A673 (cell line): ENCODE results near the gene CHD3. TPM values are rescaled to one million over a fixed set of nuclear protein-coding genes. Genes with fewer than 3 reads are reported as not detected.
"Not testable (repeated sequence)": the region's sequence is repeated elsewhere in the genome, so short reads cannot be mapped to it uniquely, and the experiment has no call there.

Experiments
- BruUV-seq: library from RNA; stranded (reverse); fragments of 400-500 nt; replicated peaks from 2 replicates; lab custom pipeline; 2021; lab: Mats Ljungman, UMichigan
- CTCF ChIA-PET: fragments of 300-600 bp; sonication (Branson Sonifier 250); formaldehyde crosslinking; loops from one replicate; lab custom pipeline; 2022; ENCODE audit warnings: antibody characterized with exemption; lab: Charles Lee
- POLR2A ChIA-PET: fragments of 300-600 bp; sonication (Branson Sonifier 250); formaldehyde crosslinking; loops from one replicate; lab custom pipeline; 2022; ENCODE audit warnings: antibody characterized with exemption; ENCODE audit not compliant: low non-redundant PET; lab: Charles Lee
- DNase-seq: peaks from one replicate; pipeline ENCODE4 v3.0.0-alpha.2; 2015; ENCODE audit warnings: low spot score
- H3K27ac ChIP-seq: fragments of 200-600 bp; sonication (generic); 2 replicates; pipeline ENCODE4 v1.5.1; 2016; ENCODE audit warnings: mixed run types, low read depth, mild to moderate bottlenecking, mixed read lengths, antibody characterized with exemption, low read length; ENCODE audit not compliant: poor library complexity, severe bottlenecking
- H3K27me3 ChIP-seq: fragments of 200-600 bp; sonication (generic); replicated peaks from 2 replicates; pipeline ENCODE4 v1.6.1; 2017; ENCODE audit warnings: mixed run types, low read depth, mild to moderate bottlenecking, mixed read lengths, antibody characterized with exemption, low read length; ENCODE audit not compliant: insufficient read depth, poor library complexity
- H3K36me3 ChIP-seq: fragments of 200-600 bp; sonication (generic); 2 replicates; pipeline ENCODE4 v1.6.1; 2016; ENCODE audit warnings: mixed run types, mild to moderate bottlenecking, mixed read lengths, antibody characterized with exemption, low read length; ENCODE audit not compliant: insufficient read depth, poor library complexity, severe bottlenecking
- H3K4me1 ChIP-seq: fragments of 200-600 bp; sonication (generic); 2 replicates; pipeline ENCODE4 v1.6.1; 2017; ENCODE audit warnings: mixed run types, mild to moderate bottlenecking, mixed read lengths, antibody characterized with exemption, low read length; ENCODE audit not compliant: insufficient read depth, poor library complexity, severe bottlenecking
- H3K4me3 ChIP-seq: fragments of 200-600 bp; sonication (generic); 2 replicates; pipeline ENCODE4 v1.5.1; 2016; ENCODE audit warnings: low read depth, mixed run types, mild to moderate bottlenecking, mixed read lengths, low read length; ENCODE audit not compliant: poor library complexity, severe bottlenecking
- H3K9me3 ChIP-seq: fragments of 200-600 bp; sonication (generic); 2 replicates; pipeline ENCODE4 v1.6.1; 2016; ENCODE audit warnings: mixed run types, low read depth, mild to moderate bottlenecking, mixed read lengths, antibody characterized with exemption, low read length; ENCODE audit not compliant: poor library complexity, severe bottlenecking
- EZH2 ChIP-seq: fragments of 200-600 bp; sonication (generic); IDR thresholded peaks from 2 replicates; pipeline ENCODE4 v1.6.1; 2017; ENCODE audit warnings: borderline replicate concordance, low read depth, mild to moderate bottlenecking, mixed read lengths, antibody characterized with exemption, low read length; ENCODE audit not compliant: poor library complexity, severe bottlenecking
- intact Hi-C: fragments of 100-400 bp; cut with micrococcal nuclease; formaldehyde crosslinking; loops from one replicate; pipeline ENCODE4 v1.10.0; 2022; ENCODE audit not compliant: unreplicated experiment
- total RNA-seq: library from RNA; stranded (reverse); gene quantifications from 2 replicates; pipeline ENCODE4 v1.2.3, GENCODE V29; 2021
- TF ChIP-seq, protein P1 (sequence below): fragments of 300-800, 200-600 bp; sonication (generic); conservative IDR thresholded peaks from 2 replicates; pipeline ENCODE4 v1.5.1; 2017; ENCODE audit warnings: low read depth, mild to moderate bottlenecking, antibody characterized with exemption, low read length, moderate library complexity, mixed read lengths

The CHD3 gene
- total RNA-seq, 1 experiment from 2014 or later, result 249 TPM

- Histone ChIP-seq H3K36me3 (peaks cover 32% of the 10 kb centered on the region), H3K27ac (no peak overlapping the region), H3K9me3 (no peaks in the 10 kb centered on the region), H3K4me1 (no peaks in the 10 kb centered on the region), H3K4me3 (no peak overlapping the region), H3K27me3 (no peaks in the 10 kb centered on the region)
- intact Hi-C loops, result no loop called here
- TF ChIP-seq, protein P1, sequence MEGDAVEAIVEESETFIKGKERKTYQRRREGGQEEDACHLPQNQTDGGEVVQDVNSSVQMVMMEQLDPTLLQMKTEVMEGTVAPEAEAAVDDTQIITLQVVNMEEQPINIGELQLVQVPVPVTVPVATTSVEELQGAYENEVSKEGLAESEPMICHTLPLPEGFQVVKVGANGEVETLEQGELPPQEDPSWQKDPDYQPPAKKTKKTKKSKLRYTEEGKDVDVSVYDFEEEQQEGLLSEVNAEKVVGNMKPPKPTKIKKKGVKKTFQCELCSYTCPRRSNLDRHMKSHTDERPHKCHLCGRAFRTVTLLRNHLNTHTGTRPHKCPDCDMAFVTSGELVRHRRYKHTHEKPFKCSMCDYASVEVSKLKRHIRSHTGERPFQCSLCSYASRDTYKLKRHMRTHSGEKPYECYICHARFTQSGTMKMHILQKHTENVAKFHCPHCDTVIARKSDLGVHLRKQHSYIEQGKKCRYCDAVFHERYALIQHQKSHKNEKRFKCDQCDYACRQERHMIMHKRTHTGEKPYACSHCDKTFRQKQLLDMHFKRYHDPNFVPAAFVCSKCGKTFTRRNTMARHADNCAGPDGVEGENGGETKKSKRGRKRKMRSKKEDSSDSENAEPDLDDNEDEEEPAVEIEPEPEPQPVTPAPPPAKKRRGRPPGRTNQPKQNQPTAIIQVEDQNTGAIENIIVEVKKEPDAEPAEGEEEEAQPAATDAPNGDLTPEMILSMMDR, result no peak
- no peak for TF ChIP-seq EZH2
- BruUV-seq, result no TSS peak
- CTCF ChIA-PET, result no interaction called here
- DNase-seq, result no peak
- POLR2A ChIA-PET, result no interaction called here
Observed at GRCh38 chr17:7951143-7951792, 62.7 kb downstream of the CHD3 start.

- DNase-seq, H3K4me1 ChIP-seq, H3K4me3 ChIP-seq, H3K9me3 ChIP-seq, intact Hi-C loops, H3K27me3 ChIP-seq, BruUV-seq, POLR2A ChIA-PET, H3K27ac ChIP-seq, CTCF ChIA-PET: not testable (repeated sequence)
- peaks cover 16% of the 10 kb centered on the region for H3K36me3 ChIP-seq
Observed at GRCh38 chr17:7953266-7953665, 64.7 kb downstream of the CHD3 start.

DNA sequence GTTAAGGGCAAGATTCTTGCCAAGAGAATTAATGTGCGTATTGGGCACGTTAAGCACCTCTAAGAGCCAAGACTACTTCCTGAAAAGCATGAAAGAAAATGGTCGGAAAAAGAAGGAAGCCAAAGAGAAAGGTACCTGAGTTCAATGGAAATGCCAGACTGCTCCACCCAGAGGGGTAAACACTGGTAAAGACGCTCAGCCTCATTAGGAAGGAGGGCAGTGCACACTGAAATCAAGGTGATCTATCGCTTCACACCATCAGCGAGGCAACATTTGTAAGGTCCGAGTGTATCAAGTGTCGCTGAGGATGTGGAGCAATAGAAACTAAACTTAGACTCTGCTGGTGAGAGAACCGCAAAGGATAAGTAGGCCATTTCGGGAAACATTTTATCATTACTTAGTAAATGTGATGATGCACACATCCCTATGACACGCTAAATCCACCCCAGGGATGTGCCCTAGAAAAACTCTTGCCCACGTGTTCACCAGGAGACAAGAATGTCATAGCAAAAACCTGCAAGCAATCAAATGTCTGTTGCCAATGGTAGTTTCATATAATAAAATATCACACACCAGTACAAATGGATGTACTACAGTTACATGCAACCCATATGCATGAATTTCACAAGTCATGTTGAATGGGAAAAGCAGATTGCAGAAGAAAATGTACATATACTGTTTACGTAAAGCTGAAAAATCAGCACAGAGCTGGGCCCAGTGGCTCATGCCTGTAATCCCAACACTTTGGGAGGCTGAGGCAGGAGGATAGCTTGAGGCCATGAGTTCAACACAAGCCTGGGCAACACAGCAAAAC, 67.0 kb downstream of the CHD3 start:
- Histone ChIP-seq H3K9me3 (no peaks in the 10 kb centered on the region), H3K4me1 (no peaks in the 10 kb centered on the region), H3K4me3 (no peak overlapping the region), H3K27me3 (no peaks in the 10 kb centered on the region), H3K36me3 (no peaks in the 10 kb centered on the region), H3K27ac (no peak overlapping the region)
- ChIA-PET CTCF (no interaction called here), POLR2A (no interaction called here)
- TF ChIP-seq, protein P1, result no peak
- no peak for TF ChIP-seq EZH2
- no peak for DNase-seq
- no TSS peak for BruUV-seq
- intact Hi-C loops, result no loop called here
